H1 (cell line): ENCODE results near the gene ACAD9. TPM values are rescaled to one million over a fixed set of nuclear protein-coding genes. Genes with fewer than 3 reads are reported as not detected.

ENCODE experiments used
- CTCF ChIA-PET: fragments of 300-600 bp; sonication (Branson Sonifier 250); formaldehyde crosslinking; loops from one replicate; lab custom pipeline; 2021; ENCODE audit not compliant: partially characterized antibody; lab: Charles Lee
- POLR2A ChIA-PET: fragments of 300-600 bp; sonication (Branson Sonifier 250); formaldehyde crosslinking; loops from one replicate; lab custom pipeline; 2021; ENCODE audit warnings: inconsistent platforms; ENCODE audit not compliant: partially characterized antibody; lab: Charles Lee
- DNase-seq, 2 experiments: peaks; one replicate each; pipeline versions ENCODE4 v3.0.0 to v3.0.0-alpha.2; 2010 to 2022; ENCODE audit warnings: low spot score in 2 of 2, low read depth in 1 of 2, mixed read lengths in 1 of 2
- FAIRE-seq: peaks from 2 replicates; lab custom pipeline; 2011; peaks lifted over from hg19 to GRCh38; lab: Jason Lieb, UNC
- H2AFZ ChIP-seq: 2 replicates; pipeline ENCODE4 v1.8.1; 2012; ENCODE audit warnings: low read length, inconsistent platforms
- H2AK5ac ChIP-seq: 2 replicates; pipeline ENCODE4 v1.6.1; 2013; ENCODE audit warnings: low read depth, low read length
- H2BK120ac ChIP-seq: replicated peaks from 2 replicates; pipeline ENCODE3; 2013; ENCODE audit warnings: low read depth, low read length, inconsistent platforms
- H2BK12ac ChIP-seq: 2 replicates; pipeline ENCODE4 v1.6.1; 2013; ENCODE audit warnings: low read depth, low read length
- H2BK15ac ChIP-seq: 2 replicates; pipeline ENCODE4 v1.6.1; 2013; ENCODE audit warnings: low read length
- H2BK20ac ChIP-seq: 2 replicates; pipeline ENCODE4 v1.6.1; 2013; ENCODE audit warnings: low read length
- H2BK5ac ChIP-seq: 2 replicates; pipeline ENCODE4 v1.6.1; 2013; ENCODE audit warnings: low read depth, low read length
- H3K14ac ChIP-seq: 2 replicates; pipeline ENCODE4 v1.6.1; 2013; ENCODE audit warnings: inconsistent platforms; ENCODE audit not compliant: insufficient read length
- H3K18ac ChIP-seq: 2 replicates; pipeline ENCODE4 v1.6.1; 2013; ENCODE audit warnings: low read length; ENCODE audit errors: extremely low read depth
- H3K23ac ChIP-seq: 2 replicates; pipeline ENCODE4 v1.6.1; 2013; ENCODE audit warnings: inconsistent platforms; ENCODE audit not compliant: insufficient read length
- H3K23me2 ChIP-seq: 2 replicates; pipeline ENCODE4 v1.6.1; 2013; ENCODE audit warnings: low read depth, low read length
- H3K27ac ChIP-seq: 2 replicates; pipeline ENCODE4 v1.6.1; 2011; ENCODE audit warnings: low read depth, low read length, inconsistent platforms
- H3K27me3 ChIP-seq, 4 experiments: replicated peaks in 1 of 4; 1 replicate in 1 of 4; 2 replicates in 3 of 4; pipeline versions ENCODE4 v1.6.1 to v1.8.1; 2011 to 2013; ENCODE audit warnings: low read length in 3 of 4, mild to moderate bottlenecking in 3 of 4, inconsistent platforms in 2 of 4, mixed read lengths in 2 of 4, moderate library complexity in 1 of 4; ENCODE audit not compliant: control insufficient read depth in 3 of 4, insufficient read depth in 3 of 4; ENCODE audit errors: extremely low read depth in 1 of 4
- H3K36me3 ChIP-seq, 4 experiments: 2 replicates each; pipeline versions ENCODE4 v1.6.1 to v1.8.1; 2011 to 2013; ENCODE audit warnings: mild to moderate bottlenecking in 4 of 4, low read length in 3 of 4, moderate library complexity in 2 of 4, control low read depth in 1 of 4, inconsistent platforms in 1 of 4; ENCODE audit not compliant: insufficient read depth in 4 of 4, control insufficient read depth in 2 of 4
- H3K4ac ChIP-seq: replicated peaks from 2 replicates; pipeline ENCODE3; 2013; ENCODE audit warnings: low read length, low read depth, mixed read lengths, inconsistent platforms; ENCODE audit not compliant: insufficient read length
- H3K4me1 ChIP-seq, 4 experiments: replicated peaks in 1 of 4; 1 replicate in 1 of 4; 2 replicates in 3 of 4; pipeline versions ENCODE4 v1.6.1 to v1.8.1; 2011 to 2013; ENCODE audit warnings: low read length in 3 of 4, inconsistent platforms in 2 of 4, mixed read lengths in 1 of 4; ENCODE audit not compliant: insufficient read depth in 4 of 4, control insufficient read depth in 3 of 4
- H3K4me2 ChIP-seq, 2 experiments: 2 replicates each; pipeline versions ENCODE4 v1.6.1 to v1.8.1; 2011 to 2013; ENCODE audit warnings: low read depth in 2 of 2, low read length in 2 of 2, control low read depth in 1 of 2, inconsistent platforms in 1 of 2, mild to moderate bottlenecking in 1 of 2; ENCODE audit not compliant: insufficient read depth in 1 of 2
- H3K4me3 ChIP-seq, 4 experiments: fragments of 200-600, 300-600 bp in 1 of 4; sonication (generic), shearing (Covaris generic), sonication (Bioruptor Twin) in 1 of 4; 2 replicates each; pipeline versions ENCODE4 v1.5.1 to v1.8.1; 2011 to 2016; ENCODE audit warnings: low read length in 4 of 4, low read depth in 3 of 4, control low read depth in 2 of 4, inconsistent platforms in 2 of 4, mild to moderate bottlenecking in 2 of 4, mixed read lengths in 1 of 4, moderate library complexity in 1 of 4; ENCODE audit not compliant: insufficient read depth in 2 of 4; ENCODE audit errors: extremely low read depth in 1 of 4
- H3K56ac ChIP-seq: replicated peaks from 2 replicates; pipeline ENCODE3; 2013; ENCODE audit warnings: low read depth, mild to moderate bottlenecking, mixed read lengths, low read length, inconsistent platforms; ENCODE audit not compliant: insufficient read length
- H3K79me1 ChIP-seq: 2 replicates; pipeline ENCODE4 v1.6.1; 2013; ENCODE audit warnings: low read depth, low read length, control low read depth
- H3K79me2 ChIP-seq, 2 experiments: 2 replicates each; pipeline versions ENCODE4 v1.6.1 to v1.8.1; 2012 to 2013; ENCODE audit warnings: low read length in 2 of 2, mild to moderate bottlenecking in 2 of 2, inconsistent platforms in 1 of 2; ENCODE audit not compliant: insufficient read depth in 2 of 2, control insufficient read depth in 1 of 2
- H3K9ac ChIP-seq, 4 experiments: replicated peaks in 1 of 4; 1 replicate in 1 of 4; 2 replicates in 3 of 4; pipeline versions ENCODE4 v1.6.1 to v1.8.1; 2011 to 2013; ENCODE audit warnings: low read depth in 3 of 4, low read length in 3 of 4, control low read depth in 2 of 4, mild to moderate bottlenecking in 2 of 4, moderate library complexity in 2 of 4, inconsistent platforms in 1 of 4; ENCODE audit errors: extremely low read depth in 1 of 4
- H3K9me3 ChIP-seq, 2 experiments: 2 replicates each; pipeline versions ENCODE4 v1.6.1 to v1.8.1; 2012 to 2013; ENCODE audit warnings: mild to moderate bottlenecking in 2 of 2, moderate library complexity in 2 of 2, control low read depth in 1 of 2, inconsistent platforms in 1 of 2, low read depth in 1 of 2, low read length in 1 of 2, mixed read lengths in 1 of 2; ENCODE audit not compliant: insufficient read depth in 2 of 2
- H4K20me1 ChIP-seq, 2 experiments: replicated peaks in 1 of 2; 2 replicates each; pipeline versions ENCODE3 to v1.8.1; 2011 to 2013; ENCODE audit warnings: inconsistent platforms in 2 of 2, low read length in 2 of 2, mild to moderate bottlenecking in 1 of 2; ENCODE audit not compliant: insufficient read depth in 2 of 2, control insufficient read depth in 1 of 2
- H4K5ac ChIP-seq: 2 replicates; pipeline ENCODE4 v1.6.1; 2013; ENCODE audit warnings: low read length, low read depth, mixed read lengths, inconsistent platforms; ENCODE audit not compliant: insufficient read length
- H4K8ac ChIP-seq: 2 replicates; pipeline ENCODE4 v1.8.0; 2013; ENCODE audit warnings: mild to moderate bottlenecking, moderate library complexity, low read length, inconsistent platforms; ENCODE audit not compliant: insufficient read depth; ENCODE audit errors: extremely low read depth
- H4K91ac ChIP-seq: replicated peaks from 2 replicates; pipeline ENCODE3; 2013; ENCODE audit warnings: low read length, mixed read lengths, inconsistent platforms; ENCODE audit not compliant: insufficient read length
- MAFK ChIP-seq: IDR thresholded peaks from 2 replicates; pipeline ENCODE4 v1.6.1; 2012; ENCODE audit warnings: low read depth, mild to moderate bottlenecking, improper control_type of control experiment, low read length
- POLR2A ChIP-seq, 2 experiments: IDR thresholded peaks; 1 replicate in 1 of 2; 2 replicates in 1 of 2; pipeline ENCODE4 v1.6.1; 2011; ENCODE audit warnings: low read depth in 2 of 2, low read length in 2 of 2, mild to moderate bottlenecking in 2 of 2; ENCODE audit errors: control extremely low read depth in 1 of 2
- POU5F1 ChIP-seq: IDR thresholded peaks from 2 replicates; pipeline ENCODE4 v1.6.1; 2011; ENCODE audit warnings: low read depth, mild to moderate bottlenecking, low read length, moderate library complexity
- RBBP5 ChIP-seq: IDR thresholded peaks from 2 replicates; pipeline ENCODE4 v1.7.1; 2012; ENCODE audit warnings: low read depth, mild to moderate bottlenecking, inconsistent platforms, low read length, moderate library complexity, borderline replicate concordance
- RNF2 ChIP-seq: fragments of 200-900, 300-1000 bp; sonication (generic); IDR thresholded peaks from 2 replicates; pipeline ENCODE4 v1.7.1; 2016; ENCODE audit warnings: borderline replicate concordance, low read depth, mild to moderate bottlenecking, antibody characterized with exemption, low read length; ENCODE audit not compliant: poor library complexity, severe bottlenecking; ENCODE audit errors: missing control alignments
- SIN3A ChIP-seq, 2 experiments: IDR thresholded peaks in 1 of 2; conservative IDR thresholded peaks in 1 of 2; 2 replicates each; pipeline ENCODE4 v1.6.1; 2011 to 2012; ENCODE audit warnings: low read length in 2 of 2, improper control_type of control experiment in 1 of 2, low read depth in 1 of 2, mild to moderate bottlenecking in 1 of 2
- SIRT6 ChIP-seq: IDR thresholded peaks from one replicate; pipeline ENCODE4 v1.7.1; 2012; ENCODE audit warnings: low read length, inconsistent platforms
- SUZ12 ChIP-seq: fragments of 200-600 bp; sonication (generic); IDR thresholded peaks from 2 replicates; pipeline ENCODE4 v1.6.1; 2012; ENCODE audit warnings: mild to moderate bottlenecking, inconsistent platforms, low read length, moderate library complexity, mixed read lengths
- TBP ChIP-seq: IDR thresholded peaks from 2 replicates; pipeline ENCODE4 v1.6.1; 2011; ENCODE audit warnings: low read depth, low read length, improper control_type of control experiment
- WGBS, 2 experiments: shearing (Covaris generic) in 1 of 2; methylation state at CpG; one replicate each; pipeline versions ENCODE4 v1.1.6 to v1.1.7; 2013 to 2015; ENCODE audit warnings: low lambda C conversion rate in 2 of 2, mixed read lengths in 2 of 2, inconsistent platforms in 1 of 2, low coverage in 1 of 2, missing lambda C conversion rate in 1 of 2; ENCODE audit not compliant: insufficient replicate concordance in 2 of 2, insufficient coverage in 1 of 2, insufficient read length in 1 of 2; ENCODE audit errors: extremely low coverage in 1 of 2, missing lambda C conversion rate in 1 of 2; 5-methylcytosine and 5-hydroxymethylcytosine counted together
- polyA plus RNA-seq, 7 experiments: library from polyadenylated mRNA; depleted of rRNA in 3 of 7; stranded (reverse) in 5 of 7; unstranded in 2 of 7; fragments of >200 nt in 5 of 7; fragments of 200-250 nt in 2 of 7; gene quantifications; 1 replicate in 5 of 7; 2 replicates in 1 of 7; 4 replicates in 1 of 7; pipeline versions ENCODE4 v1.2.1 to v1.2.3, GENCODE V29; 2011 to 2013; ENCODE audit warnings: missing spikeins in 2 of 7, mixed read lengths in 2 of 7
- total RNA-seq: library from RNA; stranded (reverse); fragmentation: NEBNext Ultra II Directional; extraction: Animal tissue kit (Norgen Biotek cat#: 25700); gene quantifications from 2 replicates; pipeline ENCODE4 v1.2.1, GENCODE V29; 2021
- TF ChIP-seq, protein P1 (sequence below): IDR thresholded peaks from 2 replicates; pipeline ENCODE4 v1.6.1; 2012; ENCODE audit warnings: inconsistent platforms

The ACAD9 gene
- total and polyA plus RNA-seq, 2 of the 8 experiments (the other 6 are each of a cell fraction or from before 2014, with no cell fraction given), result 27.5 to 28.9 TPM

DNA sequence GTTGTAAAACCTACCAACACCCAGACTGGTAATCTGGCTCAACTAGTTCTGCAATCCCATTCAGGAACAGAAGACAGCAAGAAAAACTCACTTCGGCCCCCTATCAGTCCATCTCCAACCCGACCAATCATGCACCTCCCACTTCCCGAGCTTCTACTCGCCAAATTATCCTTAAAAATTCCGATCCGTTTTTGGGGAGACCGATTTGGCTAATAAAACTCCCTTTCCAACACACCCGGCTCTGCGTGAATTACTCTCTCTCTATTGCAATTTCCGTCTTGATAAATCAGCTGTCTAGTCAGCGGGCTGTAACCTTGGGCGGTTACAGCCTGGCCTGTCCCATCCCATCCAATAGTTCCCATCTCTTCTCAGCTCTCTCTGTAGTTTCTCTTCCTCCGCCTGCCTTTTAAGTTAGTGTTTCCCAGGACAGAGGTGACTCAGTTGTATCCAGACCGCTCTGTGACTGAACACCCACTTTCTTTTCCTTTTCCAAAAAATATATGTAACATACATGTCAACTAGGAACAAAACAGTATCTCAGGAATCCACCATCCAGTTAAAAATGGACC lies 780 bp upstream of the ACAD9 start:
- WGBS, 2 experiments, result 11% methylated on average over 14 of the region's 14 CpGs; no CpG with 5 or more reads in 1 of the 2 experiments
- ChIA-PET CTCF (interaction anchor here (0.7 to 5.8 kb wide), 7 partner anchors 13 to 92 kb away, joined by 3 to 42 read pairs (median 5); no protein-coding TSS in a partner anchor), POLR2A (interaction anchor here (0.5 to 3.5 kb wide), 21 partner anchors 11 to 368 kb away, joined by 3 to 23 read pairs (median 4); partner anchors contain the start of gene CNBP)
- Histone ChIP-seq H2AK5ac (no peak overlapping the region), H3K27me3 (no peaks in the 10 kb centered on the region), H3K4me2 (peak overlapping the region; percentile 79 to 99), H3K18ac (peak overlapping the region; percentile 52; the same call in 1 of the 2 replicates), H4K20me1 (peaks cover 0 to 3% of the 10 kb centered on the region in 2 experiments), H3K79me1 (peaks cover 16% of the 10 kb centered on the region), H3K79me2 (peaks cover 8 to 45% of the 10 kb centered on the region in 2 experiments; a peak in 3 of 4 replicates), H3K4ac (peak overlapping the region; percentile 62), H4K8ac (0 out of 2 replicates have a peak overlapping the region, but pooled peaks have one; percentile 74), H2AFZ (no peak overlapping the region), H3K27ac (peak overlapping the region; percentile 87), H3K9me3 (no peaks in the 10 kb centered on the region), H2BK15ac (no peak overlapping the region), H2BK12ac (peak overlapping the region; percentile 45; the same call in 1 of the 2 replicates), H4K5ac (peak overlapping the region; percentile 27), H3K4me1 (peaks cover 0 to 6% (median 3%) of the 10 kb centered on the region in 4 experiments; a peak in 4 of 7 replicates), H3K4me3 (peak overlapping the region; percentile 74 to 85 (median 83)), H3K23ac (no peak overlapping the region), H3K14ac (no peak overlapping the region), H2BK5ac (peak overlapping the region; percentile 30), H4K91ac (peak overlapping the region; percentile 81), H3K36me3 (peaks cover 0 to 4% (median 1%) of the 10 kb centered on the region in 4 experiments; a peak in 2 of 8 replicates), H2BK20ac (no peak overlapping the region), H3K56ac (no peak overlapping the region), H2BK120ac (no peak overlapping the region), H3K23me2 (peaks cover 13% of the 10 kb centered on the region), H3K9ac (peak overlapping the region; percentile 87 to 98 (median 90))
- TF ChIP-seq POU5F1 (no peak), SUZ12 (no peak), TBP (no peak), SIN3A (conservative IDR thresholded peaks at IDR 0.05 in 1 of 2, IDR thresholded peaks at IDR 0.05 in 1 of 2; ENCODE audit: low read depth in 1 of 2, low read length in 2 of 2) (0 out of 4 replicates have a peak, but pooled peaks of 1 of the 2 experiments have one; percentile 44), MAFK (no peak), RBBP5 (no peak), RNF2 (no peak), POLR2A (IDR thresholded peaks at IDR 0.05; ENCODE audit: control extremely low read depth in 1 of 2, low read depth in 2 of 2, low read length in 2 of 2) (peak in 1 of 2 experiments; percentile 1; a peak in 1 of 3 replicates), SIRT6 (no peak)
- TF ChIP-seq, protein P1, sequence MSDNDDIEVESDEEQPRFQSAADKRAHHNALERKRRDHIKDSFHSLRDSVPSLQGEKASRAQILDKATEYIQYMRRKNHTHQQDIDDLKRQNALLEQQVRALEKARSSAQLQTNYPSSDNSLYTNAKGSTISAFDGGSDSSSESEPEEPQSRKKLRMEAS, result no peak
- DNase-seq, result no peak
- no peak for FAIRE-seq
